ENCODE data around the gene BARX1. TPM values are rescaled to one million over a fixed set of nuclear protein-coding genes. Genes with fewer than 3 reads are reported as not detected.

The BARX1 gene
- total and polyA plus RNA-seq, 10 of the 15 experiments (the other 5 are each of a cell fraction or from before 2014, with no cell fraction given), result not detected

DNA sequence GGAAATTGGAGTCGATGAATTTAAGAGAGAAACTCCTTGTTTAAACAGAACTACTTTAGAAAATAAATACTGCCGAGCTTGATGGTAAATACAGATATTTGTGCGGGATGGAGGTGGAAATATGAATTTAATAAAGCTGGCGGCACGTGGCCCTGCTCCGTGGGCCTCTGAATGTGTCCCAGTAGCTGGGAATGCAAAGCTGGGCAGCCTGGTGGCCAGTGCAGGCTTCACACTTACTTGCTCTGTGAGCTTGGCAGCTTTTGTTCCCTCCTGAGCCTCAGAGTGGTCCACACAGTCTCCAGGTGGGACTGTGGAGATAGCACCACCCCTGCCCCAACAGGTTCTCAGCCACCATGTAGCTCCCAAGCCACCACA, 45.9 kb downstream of the BARX1 start:
- Histone ChIP-seq H3K4me3 (no peak overlapping the region), H3K36me3 (ENCODE audit: control insufficient read depth in 2 of 2, insufficient read depth in 2 of 2, low read length in 1 of 2) (no peaks in the 10 kb centered on the region), H3K4me1 (ENCODE audit: control insufficient read depth, insufficient read depth, low read length) (no peaks in the 10 kb centered on the region), H3K4me2 (ENCODE audit: control insufficient read depth, insufficient read depth) (no peak overlapping the region), H3K79me2 (ENCODE audit: control insufficient read depth, insufficient read depth, low read length) (no peaks in the 10 kb centered on the region), H3K27ac (ENCODE audit: control insufficient read depth, insufficient read depth) (no peak overlapping the region), H3K9ac (ENCODE audit: control insufficient read depth, insufficient read depth, low read length) (no peak overlapping the region), H3K9me3 (replicated peaks; ENCODE audit: control insufficient read depth, insufficient read depth, low read length) (no peaks in the 10 kb centered on the region), H3K27me3 (replicated peaks in 1 of 2; ENCODE audit: control insufficient read depth in 2 of 2, insufficient read depth in 2 of 2, low read length in 1 of 2) (peaks cover 0 to 7% of the 10 kb centered on the region in 2 experiments; a peak in 1 of 4 replicates), H4K20me1 (ENCODE audit: control insufficient read depth, insufficient read depth) (no peaks in the 10 kb centered on the region), H2AFZ (ENCODE audit: control insufficient read depth, low read depth, low read length) (no peak overlapping the region)
- no peak for FAIRE-seq
- intact Hi-C loops (cut with micrococcal nuclease; ENCODE audit: unreplicated experiment), result no loop called here
- ChIA-PET POLR2A (no interaction called here), CTCF (interaction anchor here (0.7 kb wide), 1 partner anchor 674 kb away, joined by 3 read pairs; no protein-coding TSS in a partner anchor), SMC1A (ENCODE audit: uncharacterized antibody, unreplicated experiment) (no interaction called here), RAD21 (ENCODE audit: unreplicated experiment) (no interaction called here)
- 32% methylated on average over 6 of the region's 6 CpGs for WGBS (ENCODE audit: insufficient coverage, insufficient replicate concordance, low lambda C conversion rate, missing lambda C conversion rate)
- in situ Hi-C loops (cut with MboI), result no loop called here
- TF ChIP-seq EZH2 (IDR thresholded peaks at IDR 0.05; ENCODE audit: borderline replicate concordance, control insufficient read depth, low read depth, low read length) (no peak), YY1 (IDR thresholded peaks at IDR 0.05; ENCODE audit: low read depth, low read length) (no peak), USF1 (IDR thresholded peaks at IDR 0.05; ENCODE audit: borderline replicate concordance, extremely low read length, insufficient read depth, low read depth, low read length) (no peak), SPI1 (IDR thresholded peaks at IDR 0.05; ENCODE audit: borderline replicate concordance, insufficient read depth, low read depth, low read length) (no peak), SREBF1 (IDR thresholded peaks at IDR 0.05; ENCODE audit: low read length) (no peak), IRF4 (IDR thresholded peaks at IDR 0.05; ENCODE audit: low read depth, low read length) (no peak), FOXM1 (IDR thresholded peaks at IDR 0.05; ENCODE audit: low read depth, low read length) (no peak)
- ATAC-seq, result no peak
- DNase-seq (ENCODE audit: low read depth, low spot score), result no peak
- no TSS peak for BruUV-seq (replicated peaks)
